Glutamatergic neuron (in vitro differentiated cells): ENCODE measurements around the gene LSMEM2. TPM values are rescaled to one million over a fixed set of nuclear protein-coding genes. Genes with fewer than 3 reads are reported as not detected.

Source experiments
- DNase-seq: peaks from one replicate; pipeline ENCODE4 v3.0.0; 2022
- H3K27ac Mint-ChIP-seq: one replicate; pipeline ENCODE4 v1.8.0; 2020; ENCODE audit warnings: mild to moderate bottlenecking, mixed read lengths, inconsistent platforms; ENCODE audit not compliant: unreplicated experiment
- H3K27me3 Mint-ChIP-seq: one replicate; pipeline ENCODE4 v1.8.0; 2020; ENCODE audit warnings: mild to moderate bottlenecking, moderate library complexity, mixed read lengths, inconsistent platforms; ENCODE audit not compliant: unreplicated experiment
- H3K36me3 Mint-ChIP-seq: one replicate; pipeline ENCODE4 v1.8.0; 2020; ENCODE audit warnings: mild to moderate bottlenecking, mixed read lengths, inconsistent platforms; ENCODE audit not compliant: unreplicated experiment
- H3K4me1 Mint-ChIP-seq: one replicate; pipeline ENCODE4 v1.8.0; 2020; ENCODE audit warnings: mild to moderate bottlenecking, low read depth, mixed read lengths, inconsistent platforms; ENCODE audit not compliant: unreplicated experiment
- H3K4me3 Mint-ChIP-seq: one replicate; pipeline ENCODE4 v1.8.0; 2020; ENCODE audit warnings: mild to moderate bottlenecking, mixed read lengths, inconsistent platforms; ENCODE audit not compliant: unreplicated experiment
- H3K9me3 Mint-ChIP-seq: one replicate; pipeline ENCODE4 v1.8.0; 2020; ENCODE audit warnings: mild to moderate bottlenecking, moderate library complexity, mixed read lengths, inconsistent platforms; ENCODE audit not compliant: unreplicated experiment
- CTCF ChIP-seq: fragments of 200-600 bp; sonication (generic); IDR thresholded peaks from one replicate; pipeline ENCODE4 v1.5.0; 2021; ENCODE audit not compliant: partially characterized antibody, unreplicated experiment
- total RNA-seq: library from RNA; stranded (reverse); fragmentation: NEBNext Ultra II Directional; extraction: Animal tissue kit (Norgen Biotek cat#: 25700); gene quantifications from one replicate; pipeline ENCODE4 v1.2.1, GENCODE V29; 2021; ENCODE audit not compliant: unreplicated experiment

Gene LSMEM2
- total RNA-seq, 1 donor from 2014 or later, result not detected

GRCh38 chr3:50334339-50335075, 55.6 kb downstream of the LSMEM2 start:
- Mint-ChIP-seq H3K4me3 (peak overlapping the region; percentile 76), H3K27ac (peak overlapping the region; percentile 82), H3K4me1 (peaks cover 26% of the 10 kb centered on the region), H3K36me3 (peaks cover under 1% of the 10 kb centered on the region), H3K27me3 (peaks cover 16% of the 10 kb centered on the region), H3K9me3 (peaks cover 17% of the 10 kb centered on the region)
- DNase-seq, result no peak
- no peak for TF ChIP-seq CTCF

GRCh38 chr3:50336452-50337174, 57.7 kb downstream of the LSMEM2 start:
- no peak for TF ChIP-seq CTCF
- DNase-seq, result no peak
- peaks cover 4% of the 10 kb centered on the region for H3K36me3 Mint-ChIP-seq
- peaks cover 21% of the 10 kb centered on the region for H3K9me3 Mint-ChIP-seq
- H3K4me1 Mint-ChIP-seq, result peaks cover 29% of the 10 kb centered on the region
- peak overlapping the region; percentile 98 for H3K27ac Mint-ChIP-seq
- H3K4me3 Mint-ChIP-seq, result peak overlapping the region; percentile 100
- H3K27me3 Mint-ChIP-seq, result peaks cover 26% of the 10 kb centered on the region

GRCh38 chr3:50337175-50337861, 58.4 kb downstream of the LSMEM2 start:
- Mint-ChIP-seq H3K27me3 (peaks cover 27% of the 10 kb centered on the region), H3K36me3 (peaks cover 4% of the 10 kb centered on the region), H3K4me1 (peaks cover 29% of the 10 kb centered on the region), H3K27ac (peak overlapping the region; percentile 93), H3K4me3 (peak overlapping the region; percentile 93), H3K9me3 (peaks cover 20% of the 10 kb centered on the region)
- peak; percentile 99 for DNase-seq
- no peak for TF ChIP-seq CTCF

Other genes with a start within 250 kb of the LSMEM2 start
- 363 TPM for gene RBM5, start 190.2 kb upstream of the LSMEM2 start, total RNA-seq
- gene SEMA3F, start 123.8 kb upstream of the LSMEM2 start, total RNA-seq, result 41.2 TPM
- gene GNAT1, start 87.5 kb upstream of the LSMEM2 start, total RNA-seq, result not detected
- gene SLC38A3, start 73.8 kb upstream of the LSMEM2 start, total RNA-seq, result not detected
- gene GNAI2, start 42.9 kb upstream of the LSMEM2 start, total RNA-seq, result 297 TPM
- 5.4 TPM for gene SEMA3B, start 9.9 kb upstream of the LSMEM2 start, total RNA-seq
- 38.2 TPM for gene IFRD2, start 13.3 kb downstream of the LSMEM2 start, total RNA-seq
- 6.9 TPM for gene HYAL3, start 20.3 kb downstream of the LSMEM2 start, total RNA-seq
- 13.3 TPM for gene NAA80, start 20.3 kb downstream of the LSMEM2 start, total RNA-seq
- 0.96 TPM for gene HYAL1, start 24.5 kb downstream of the LSMEM2 start, total RNA-seq
- 48.4 TPM for gene HYAL2, start 43.7 kb downstream of the LSMEM2 start, total RNA-seq
- gene TUSC2, start 49.1 kb downstream of the LSMEM2 start, total RNA-seq, result 30.8 TPM
- gene RASSF1, start 61.7 kb downstream of the LSMEM2 start, total RNA-seq, result 27.8 TPM
- gene ZMYND10, start 66.6 kb downstream of the LSMEM2 start, total RNA-seq, result 1.3 TPM
- gene NPRL2, start 71.7 kb downstream of the LSMEM2 start, total RNA-seq, result 30.4 TPM
- gene CYB561D2, start 71.8 kb downstream of the LSMEM2 start, total RNA-seq, result 12.6 TPM
- gene TMEM115, start 80.4 kb downstream of the LSMEM2 start, total RNA-seq, result 42.5 TPM
- 5.0 TPM for gene CACNA2D2, start 224.5 kb downstream of the LSMEM2 start, total RNA-seq